ENCODE measurements around the gene LRRC74B. TPM values are rescaled to one million over a fixed set of nuclear protein-coding genes. Genes with fewer than 3 reads are reported as not detected.

Gene LRRC74B
- total RNA-seq, 4 donors from 2014 or later, result not detected

DNA sequence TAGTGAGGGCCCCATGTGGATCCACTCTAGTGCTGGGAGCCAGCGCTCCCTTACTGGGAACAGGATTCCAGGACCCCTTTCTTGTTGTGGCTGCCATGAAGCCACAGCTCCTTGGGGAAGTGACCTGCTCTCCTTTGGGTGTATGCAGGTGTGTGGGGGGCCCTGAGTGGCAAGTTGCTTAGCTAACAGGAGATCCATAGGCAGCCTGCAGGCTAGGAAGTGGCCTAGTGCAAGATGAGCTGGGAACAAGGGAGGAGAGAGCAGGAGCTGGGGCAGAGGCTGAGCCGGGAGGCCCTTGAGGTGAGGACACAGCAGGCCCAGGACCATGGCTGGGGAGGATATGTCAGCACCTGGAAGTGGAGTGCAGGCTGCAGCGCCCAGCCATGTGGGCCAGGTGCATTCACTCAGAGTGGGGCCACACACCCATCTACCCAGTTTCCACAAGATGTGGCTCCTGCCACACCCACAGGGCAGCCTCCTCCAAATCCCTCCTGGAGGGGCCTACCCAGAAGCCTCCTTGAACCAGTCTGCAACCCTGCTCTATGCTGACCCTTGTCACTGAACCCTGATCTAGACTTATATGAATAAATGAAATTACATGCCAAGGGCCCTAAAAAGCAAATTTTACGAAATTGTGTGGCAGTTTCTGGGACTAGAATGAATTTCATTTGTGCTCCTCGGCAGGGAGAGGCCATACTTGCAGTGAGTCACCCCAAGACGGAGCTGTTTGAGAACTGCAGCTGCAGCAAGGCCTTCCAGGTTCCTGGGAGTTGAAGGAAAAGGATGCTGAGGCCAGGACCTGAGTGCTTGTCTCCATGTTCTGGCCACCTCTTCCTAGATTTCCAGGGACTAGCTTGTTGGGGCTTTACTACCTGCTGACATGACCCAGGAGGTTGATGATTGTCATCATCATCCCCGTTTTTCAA is 47.1 kb upstream of the LRRC74B start:
- Histone ChIP-seq H3K27me3 (no peaks in the 10 kb centered on the region), H3K4me1 (peaks cover 0 to 45% (median 25%) of the 10 kb centered on the region in 3 donors), H3K9me3 (no peaks in the 10 kb centered on the region), H3K4me3 (no peak overlapping the region), H3K36me3 (peaks cover 0 to 68% of the 10 kb centered on the region in 2 donors), H3K27ac (no peak overlapping the region)
- 17 to 49% methylated on average over 1 to 5 of the region's 7 CpGs for WGBS, 2 donors (ENCODE audit: low coverage in 1 of 2)
- no peak for ATAC-seq
- TF ChIP-seq POLR2AphosphoS5 (IDR thresholded peaks at IDR 0.05), result no peak
- no peak for TF ChIP-seq POLR2A (IDR thresholded peaks at IDR 0.05)
- TF ChIP-seq EP300 (IDR thresholded peaks at IDR 0.05), result no peak
- TF ChIP-seq, protein P1, sequence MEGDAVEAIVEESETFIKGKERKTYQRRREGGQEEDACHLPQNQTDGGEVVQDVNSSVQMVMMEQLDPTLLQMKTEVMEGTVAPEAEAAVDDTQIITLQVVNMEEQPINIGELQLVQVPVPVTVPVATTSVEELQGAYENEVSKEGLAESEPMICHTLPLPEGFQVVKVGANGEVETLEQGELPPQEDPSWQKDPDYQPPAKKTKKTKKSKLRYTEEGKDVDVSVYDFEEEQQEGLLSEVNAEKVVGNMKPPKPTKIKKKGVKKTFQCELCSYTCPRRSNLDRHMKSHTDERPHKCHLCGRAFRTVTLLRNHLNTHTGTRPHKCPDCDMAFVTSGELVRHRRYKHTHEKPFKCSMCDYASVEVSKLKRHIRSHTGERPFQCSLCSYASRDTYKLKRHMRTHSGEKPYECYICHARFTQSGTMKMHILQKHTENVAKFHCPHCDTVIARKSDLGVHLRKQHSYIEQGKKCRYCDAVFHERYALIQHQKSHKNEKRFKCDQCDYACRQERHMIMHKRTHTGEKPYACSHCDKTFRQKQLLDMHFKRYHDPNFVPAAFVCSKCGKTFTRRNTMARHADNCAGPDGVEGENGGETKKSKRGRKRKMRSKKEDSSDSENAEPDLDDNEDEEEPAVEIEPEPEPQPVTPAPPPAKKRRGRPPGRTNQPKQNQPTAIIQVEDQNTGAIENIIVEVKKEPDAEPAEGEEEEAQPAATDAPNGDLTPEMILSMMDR (IDR thresholded peaks at IDR 0.05), result no peak

- WGBS, 2 donors (ENCODE audit: low coverage in 1 of 2), result 82% methylated on average over 8 of the region's 27 CpGs; no CpG with 5 or more reads in 1 of the 2 donors
Measured at GRCh38 chr22:20999350-21000206, 46.2 kb upstream of the LRRC74B start.

DNA sequence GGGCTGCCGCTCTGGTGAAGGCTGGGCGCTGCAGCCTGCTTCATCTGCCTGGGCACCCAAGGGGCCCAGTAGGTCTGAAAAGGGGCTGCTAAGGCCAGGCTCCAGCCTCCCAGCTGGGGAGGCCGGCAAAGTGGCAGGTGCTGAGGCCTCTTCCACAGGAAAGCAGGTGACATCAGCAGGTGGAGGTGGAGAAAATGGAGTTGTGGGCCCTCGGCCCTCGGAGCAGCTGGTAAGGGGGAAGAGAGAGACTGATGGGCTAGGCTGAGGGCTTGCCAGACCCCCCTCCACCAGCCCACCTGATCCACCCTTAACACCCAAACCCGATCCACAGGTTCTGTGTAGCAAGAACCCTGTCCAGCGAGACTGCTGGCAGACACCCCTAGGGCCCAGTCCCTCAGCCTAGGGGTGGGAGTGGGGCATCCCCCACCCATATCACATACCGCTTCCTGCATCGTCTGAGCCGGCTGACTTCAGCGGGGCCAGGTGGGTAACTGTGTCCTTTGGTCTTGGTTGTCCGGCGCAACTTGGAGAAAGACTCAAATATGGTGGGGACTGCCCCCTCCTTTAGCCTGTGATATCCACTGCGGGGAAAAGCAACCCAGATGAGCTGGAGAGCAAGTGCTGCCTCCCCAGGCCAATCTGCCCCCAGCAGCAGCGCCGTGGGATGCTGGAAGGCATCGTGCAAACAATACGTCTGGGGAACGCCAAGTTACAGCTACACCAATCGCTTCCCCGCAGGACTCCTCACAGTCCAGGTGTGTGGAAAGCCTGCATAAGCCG is 45.3 kb upstream of the LRRC74B start:
- Histone ChIP-seq H3K36me3 (peaks cover 0 to 51% of the 10 kb centered on the region in 2 donors), H3K4me3 (peak overlapping the region; percentile 74 to 75), H3K27ac (peak overlapping the region; percentile 93 to 98 (median 96)), H3K9me3 (no peaks in the 10 kb centered on the region), H3K4me1 (peaks cover 0 to 51% (median 25%) of the 10 kb centered on the region in 3 donors), H3K27me3 (no peaks in the 10 kb centered on the region)
- ATAC-seq, result no peak
- 41% methylated on average over 6 of the region's 22 CpGs; no CpG with 5 or more reads in 1 of the 2 donors for WGBS, 2 donors (ENCODE audit: low coverage in 1 of 2)
- TF ChIP-seq, protein P1 (IDR thresholded peaks at IDR 0.05), result no peak
- TF ChIP-seq POLR2A (IDR thresholded peaks at IDR 0.05), result peak in 1 of 2 donors; percentile 1

More at GRCh38 chr22:20999350-21000206, 46.2 kb upstream of the LRRC74B start:
- Histone ChIP-seq H3K4me3 (peak overlapping the region in 1 of 2 donors; percentile 75), H3K4me1 (peaks cover 0 to 51% (median 25%) of the 10 kb centered on the region in 3 donors), H3K9me3 (no peaks in the 10 kb centered on the region), H3K27ac (peak overlapping the region in 3 of 4 donors; percentile 96 to 98 (median 97)), H3K27me3 (no peaks in the 10 kb centered on the region), H3K36me3 (peaks cover 0 to 59% of the 10 kb centered on the region in 2 donors)
- no peak for ATAC-seq
- TF ChIP-seq POLR2A (IDR thresholded peaks at IDR 0.05), result no peak
- TF ChIP-seq, protein P1 (IDR thresholded peaks at IDR 0.05), result no peak
- no peak for TF ChIP-seq POLR2AphosphoS5 (IDR thresholded peaks at IDR 0.05)
- TF ChIP-seq EP300 (IDR thresholded peaks at IDR 0.05), result no peak

DNA sequence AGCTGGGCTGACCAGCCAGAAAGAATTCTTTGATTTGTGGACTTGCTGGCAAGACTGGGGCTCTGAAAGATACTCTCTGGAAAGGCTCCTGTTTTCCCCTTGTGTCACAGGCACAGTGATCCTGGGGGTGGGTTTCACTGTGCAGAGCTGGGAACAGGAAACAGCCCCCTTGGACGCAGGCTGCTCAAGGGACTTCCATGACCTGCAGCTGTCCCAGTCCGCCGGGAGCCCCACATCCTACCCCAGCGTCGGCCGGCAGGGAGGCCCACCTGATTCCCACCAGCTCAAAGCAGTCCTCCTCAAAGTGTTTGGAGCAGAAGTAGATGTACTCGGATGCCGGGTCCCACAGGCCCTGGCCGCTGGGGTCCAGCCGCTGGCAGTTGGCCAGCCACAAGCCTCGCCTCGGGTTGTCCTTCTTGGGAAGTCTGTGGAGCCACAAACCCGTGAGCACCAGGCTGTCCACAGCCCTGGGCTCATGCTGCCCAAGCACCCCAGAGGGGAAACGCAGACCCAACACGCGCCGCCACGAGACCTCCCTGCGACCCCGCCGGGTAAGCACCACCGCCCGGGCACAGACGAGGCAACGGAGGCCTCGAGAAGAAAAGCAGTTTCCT is 44.7 kb upstream of the LRRC74B start:
- Histone ChIP-seq H3K4me3 (peak overlapping the region; percentile 74 to 75), H3K36me3 (peaks cover 0 to 44% of the 10 kb centered on the region in 2 donors), H3K4me1 (peaks cover 0 to 51% (median 25%) of the 10 kb centered on the region in 3 donors), H3K27me3 (no peaks in the 10 kb centered on the region), H3K27ac (peak overlapping the region; percentile 93 to 98 (median 96)), H3K9me3 (no peaks in the 10 kb centered on the region)
- WGBS, 2 donors (ENCODE audit: low coverage in 1 of 2), result no CpG with 5 or more reads among the region's 26 CpGs
- no peak for TF ChIP-seq EP300 (IDR thresholded peaks at IDR 0.05)
- TF ChIP-seq, protein P1 (IDR thresholded peaks at IDR 0.05), result peak in 2 of 4 experiments; percentile 3 to 7
- ATAC-seq, result no peak

Data from gastroesophageal sphincter (tissue), 4 donors.